Measurements from ENCODE around the gene ZNF234. TPM values are rescaled to one million over a fixed set of nuclear protein-coding genes. Genes with fewer than 3 reads are reported as not detected.
"Not testable (repeated sequence)": the region's sequence is repeated elsewhere in the genome, so short reads cannot be mapped to it uniquely, and the experiment has no call there.

ZNF234 gene
- 10 to 100 TPM; 10.3 to 12.6 TPM for total RNA-seq

- peak within 1 kb of the TSS; percentile 81 for H3K27ac Mint-ChIP-seq
- DNase-seq = peak; percentile 69
- H3K9me3 Mint-ChIP-seq = peaks cover 25% of the 10 kb centered on the region
- ChIA-PET CTCF (interaction anchor here (0.6 to 1.0 kb wide), 2 partner anchors 23 to 71 kb away, joined by 5 read pairs; partner anchors contain the start of gene ZNF227), POLR2A (interaction anchor here (1.0 to 1.6 kb wide), 5 partner anchors 10 to 71 kb away, joined by 3 to 7 read pairs (median 3); partner anchors contain the start of genes ZNF225, ZNF226 and ZNF227)
- H3K36me3 Mint-ChIP-seq (ENCODE audit: low read depth) = peaks cover 32% of the 10 kb centered on the region
- H3K4me1 Mint-ChIP-seq = peaks cover 18% of the 10 kb centered on the region
- no peaks in the 10 kb centered on the region for H3K27me3 Mint-ChIP-seq
- H3K4me3 Mint-ChIP-seq = peak within 1 kb of the TSS; percentile 87
Measured at GRCh38 chr19:44141191-44142058, at the start of gene ZNF234. ZNF234 (plus strand) TSS chr19:44141554; CDS start chr19:44144633, 3,079 bp downstream.

- Mint-ChIP-seq H3K36me3 (ENCODE audit: low read depth) (peaks cover 15% of the 10 kb centered on the region), H3K9me3 (peaks cover 12% of the 10 kb centered on the region), H3K4me3 (no peak overlapping the region), H3K27me3 (no peaks in the 10 kb centered on the region), H3K4me1 (peaks cover 13% of the 10 kb centered on the region), H3K27ac (no peak overlapping the region)
- no peak for DNase-seq
- POLR2A ChIA-PET = no interaction called here
- CTCF ChIA-PET = no interaction called here
Measured at GRCh38 chr19:44092108-44092507, 49.2 kb upstream of the ZNF234 start.

- Mint-ChIP-seq H3K9me3 (peaks cover 15% of the 10 kb centered on the region), H3K36me3 (ENCODE audit: low read depth) (peaks cover 36% of the 10 kb centered on the region), H3K4me3 (peak within 1 kb of the TSS; percentile 94), H3K27me3 (no peaks in the 10 kb centered on the region), H3K4me1 (peaks cover 16% of the 10 kb centered on the region), H3K27ac (peak within 1 kb of the TSS; percentile 88)
- peak; percentile 88 for DNase-seq
- CTCF ChIA-PET = interaction anchor here (0.7 to 2.0 kb wide), 6 partner anchors 8 to 118 kb away, joined by 3 to 9 read pairs (median 4); partner anchors contain the start of gene ZNF227
- POLR2A ChIA-PET = interaction anchor here (0.6 to 2.3 kb wide), 12 partner anchors 8 to 406 kb away, joined by 3 to 15 read pairs (median 4); partner anchors contain the start of genes ZNF180, ZNF227, ZNF230 and ZNF283
Measured at GRCh38 chr19:44093931-44094765, 47.2 kb upstream of the ZNF234 start, which contains the start of gene ZNF224. ZNF224 (plus strand) TSS chr19:44094361; CDS start chr19:44097874, 3,513 bp downstream.

- H3K36me3 Mint-ChIP-seq (ENCODE audit: low read depth) = peaks cover 67% of the 10 kb centered on the region
- no peak for DNase-seq
- ChIA-PET CTCF (no interaction called here), POLR2A (no interaction called here)
- H3K4me1 Mint-ChIP-seq = peaks cover 8% of the 10 kb centered on the region
- H3K9me3 Mint-ChIP-seq = peaks cover 71% of the 10 kb centered on the region
- H3K4me3 Mint-ChIP-seq = no peak overlapping the region
- H3K27ac Mint-ChIP-seq = no peak overlapping the region
- no peaks in the 10 kb centered on the region for H3K27me3 Mint-ChIP-seq
Measured at GRCh38 chr19:44107751-44108150, 33.6 kb upstream of the ZNF234 start.

- Mint-ChIP-seq H3K9me3 (peaks cover 61% of the 10 kb centered on the region), H3K4me1 (peaks cover 20% of the 10 kb centered on the region), H3K4me3 (no peak overlapping the region), H3K36me3 (ENCODE audit: low read depth) (peaks cover 50% of the 10 kb centered on the region), H3K27ac (no peak overlapping the region), H3K27me3 (no peaks in the 10 kb centered on the region)
- ChIA-PET CTCF (no interaction called here), POLR2A (interaction anchor here (3.8 kb wide), 1 partner anchor 15 kb away, joined by 15 read pairs; the partner anchor contains the start of gene ZNF224)
- no peak for DNase-seq
Measured at GRCh38 chr19:44109458-44109857, 31.9 kb upstream of the ZNF234 start.

- peaks cover 25% of the 10 kb centered on the region for H3K4me1 Mint-ChIP-seq
- peak overlapping the region; percentile 12 for H3K4me3 Mint-ChIP-seq
- peaks cover 45% of the 10 kb centered on the region for H3K9me3 Mint-ChIP-seq
- no peak overlapping the region for H3K27ac Mint-ChIP-seq
- DNase-seq = no peak
- no peaks in the 10 kb centered on the region for H3K27me3 Mint-ChIP-seq
- CTCF ChIA-PET = no interaction called here
- H3K36me3 Mint-ChIP-seq (ENCODE audit: low read depth) = peaks cover 42% of the 10 kb centered on the region
- POLR2A ChIA-PET = interaction anchor here (1.1 to 3.8 kb wide), 2 partner anchors 17 to 95 kb away, joined by 3 to 15 read pairs; partner anchors contain the start of gene ZNF224
Measured at GRCh38 chr19:44111910-44112463, 29.4 kb upstream of the ZNF234 start.

- peaks cover 39% of the 10 kb centered on the region for H3K36me3 Mint-ChIP-seq (ENCODE audit: low read depth)
- H3K27me3 Mint-ChIP-seq = no peaks in the 10 kb centered on the region
- no peak for DNase-seq
- H3K9me3 Mint-ChIP-seq = peaks cover 37% of the 10 kb centered on the region
- ChIA-PET CTCF (interaction anchor here (1.1 kb wide), 1 partner anchor 18 kb away, joined by 3 read pairs; no protein-coding TSS in a partner anchor), POLR2A (interaction anchor here (0.9 to 3.8 kb wide), 3 partner anchors 18 to 94 kb away, joined by 3 to 15 read pairs (median 3); partner anchors contain the start of genes ZNF224 and ZNF226)
- H3K27ac Mint-ChIP-seq = peak overlapping the region; percentile 65
- H3K4me3 Mint-ChIP-seq = peak overlapping the region; percentile 95
- H3K4me1 Mint-ChIP-seq = peaks cover 25% of the 10 kb centered on the region
Measured at GRCh38 chr19:44112802-44113137, 28.6 kb upstream of the ZNF234 start.

- POLR2A ChIA-PET = interaction anchor here (0.9 to 3.8 kb wide), 6 partner anchors 19 to 94 kb away, joined by 3 to 15 read pairs (median 3); partner anchors contain the start of genes ZNF224 and ZNF226
- Mint-ChIP-seq H3K4me1 (peaks cover 25% of the 10 kb centered on the region), H3K9me3 (peaks cover 32% of the 10 kb centered on the region), H3K27me3 (no peaks in the 10 kb centered on the region), H3K27ac (peak within 1 kb of the TSS; percentile 65), H3K4me3 (peak within 1 kb of the TSS; percentile 95), H3K36me3 (ENCODE audit: low read depth) (peaks cover 38% of the 10 kb centered on the region)
- CTCF ChIA-PET = interaction anchor here (1.1 kb wide), 1 partner anchor 18 kb away, joined by 3 read pairs; no protein-coding TSS in a partner anchor
- DNase-seq = peak; percentile 87
Measured at GRCh38 chr19:44113138-44113783, 28.1 kb upstream of the ZNF234 start, which contains the start of gene ZNF225. ZNF225 (plus strand) TSS chr19:44113399; CDS start chr19:44115828, 2,429 bp downstream.

- H3K27ac Mint-ChIP-seq = peak overlapping the region; percentile 65
- peaks cover 40% of the 10 kb centered on the region for H3K36me3 Mint-ChIP-seq (ENCODE audit: low read depth)
- no peak for DNase-seq
- no peaks in the 10 kb centered on the region for H3K27me3 Mint-ChIP-seq
- peak overlapping the region; percentile 95 for H3K4me3 Mint-ChIP-seq
- H3K4me1 Mint-ChIP-seq = peaks cover 25% of the 10 kb centered on the region
- ChIA-PET CTCF (interaction anchor here (1.1 kb wide), 1 partner anchor 19 kb away, joined by 3 read pairs; no protein-coding TSS in a partner anchor), POLR2A (interaction anchor here (0.9 to 1.3 kb wide), 5 partner anchors 20 to 190 kb away, joined by 3 to 4 read pairs (median 3); partner anchors contain the start of genes ZNF224 and ZNF226)
- H3K9me3 Mint-ChIP-seq = peaks cover 28% of the 10 kb centered on the region
Measured at GRCh38 chr19:44113784-44114390, 27.5 kb upstream of the ZNF234 start.

GRCh38 chr19:44121162-44121561 is 20.2 kb upstream of the ZNF234 start:
- peaks cover 49% of the 10 kb centered on the region for H3K9me3 Mint-ChIP-seq
- H3K4me1 Mint-ChIP-seq, H3K4me3 Mint-ChIP-seq, DNase-seq, H3K27ac Mint-ChIP-seq, H3K27me3 Mint-ChIP-seq, CTCF ChIA-PET, POLR2A ChIA-PET: not testable (repeated sequence)
- H3K36me3 Mint-ChIP-seq (ENCODE audit: low read depth) = peaks cover 86% of the 10 kb centered on the region

GRCh38 chr19:44131955-44132354 is 9.4 kb upstream of the ZNF234 start:
- H3K4me1 Mint-ChIP-seq = no peaks in the 10 kb centered on the region
- H3K27ac Mint-ChIP-seq = no peak overlapping the region
- peaks cover 31% of the 10 kb centered on the region for H3K36me3 Mint-ChIP-seq (ENCODE audit: low read depth)
- no peak overlapping the region for H3K4me3 Mint-ChIP-seq
- CTCF ChIA-PET = no interaction called here
- H3K9me3 Mint-ChIP-seq = peaks cover 33% of the 10 kb centered on the region
- no peaks in the 10 kb centered on the region for H3K27me3 Mint-ChIP-seq
- no peak for DNase-seq
- POLR2A ChIA-PET = interaction anchor here (1.0 kb wide), 1 partner anchor 10 kb away, joined by 3 read pairs; no protein-coding TSS in a partner anchor
